ENCODE results near the gene HLA-E. TPM values are rescaled to one million over a fixed set of nuclear protein-coding genes. Genes with fewer than 3 reads are reported as not detected.

Gene HLA-E
- total RNA-seq, 1 donor: 320 TPM

DNA sequence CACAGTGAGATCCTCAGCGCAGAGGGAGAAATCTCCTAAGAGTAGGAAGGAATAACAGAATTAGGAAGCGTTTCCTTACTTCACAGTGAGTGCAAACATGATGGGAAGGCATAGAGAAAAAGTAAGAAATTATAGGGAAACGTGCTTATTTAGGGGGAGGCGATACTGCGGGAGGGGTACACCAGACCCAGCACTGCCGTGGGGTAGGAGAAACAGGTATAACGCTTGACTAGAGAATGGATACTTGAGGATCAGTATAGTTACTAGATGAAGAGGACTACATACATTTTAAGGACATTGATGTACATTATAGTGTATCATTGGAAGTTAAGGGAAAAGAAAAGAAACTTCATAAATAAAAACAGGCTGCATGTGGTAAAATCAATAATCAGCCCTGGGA, 26.8 kb upstream of the HLA-E start:
- H3K27me3 ChIP-seq (ENCODE audit: insufficient read depth, low read length): peaks cover 98% of the 10 kb centered on the region
- peaks cover 16% of the 10 kb centered on the region for H4K20me1 ChIP-seq (ENCODE audit: insufficient read depth, low read length)
- peaks cover 4% of the 10 kb centered on the region for H3K4me1 ChIP-seq (ENCODE audit: insufficient read depth, low read length)
- no peaks in the 10 kb centered on the region for H3K9me3 ChIP-seq (ENCODE audit: low read depth, low read length)
- H3K79me2 ChIP-seq (ENCODE audit: insufficient read depth, low read length): no peaks in the 10 kb centered on the region
- H3K36me3 ChIP-seq (ENCODE audit: insufficient read depth, low read length): no peaks in the 10 kb centered on the region
- H2AFZ ChIP-seq (ENCODE audit: low read length): no peak overlapping the region
- H3K4me3 ChIP-seq (ENCODE audit: insufficient read depth, low read length): no peak overlapping the region
- H3K4me2 ChIP-seq (ENCODE audit: insufficient read depth, low read length): no peak overlapping the region
- no peak for TF ChIP-seq CTCF (IDR thresholded peaks at IDR 0.05; ENCODE audit: extremely low read depth, low read depth, low read length)
- H3K27ac ChIP-seq (ENCODE audit: low read depth, low read length): no peak overlapping the region
- no peak for DNase-seq (ENCODE audit: insufficient read length, low spot score, missing footprints)

- peak overlapping the region; percentile 54 for H3K4me2 ChIP-seq (ENCODE audit: insufficient read depth, low read length)
- no peak overlapping the region for H3K27ac ChIP-seq (ENCODE audit: low read depth, low read length)
- H3K9me3 ChIP-seq (ENCODE audit: low read depth, low read length): no peaks in the 10 kb centered on the region
- H3K4me1 ChIP-seq (ENCODE audit: insufficient read depth, low read length): peaks cover 4% of the 10 kb centered on the region
- DNase-seq (ENCODE audit: insufficient read length, low spot score, missing footprints): no peak
- no peak overlapping the region for H2AFZ ChIP-seq (ENCODE audit: low read length)
- H3K4me3 ChIP-seq (ENCODE audit: insufficient read depth, low read length): no peak overlapping the region
- H3K27me3 ChIP-seq (ENCODE audit: insufficient read depth, low read length): peaks cover 97% of the 10 kb centered on the region
- no peaks in the 10 kb centered on the region for H3K36me3 ChIP-seq (ENCODE audit: insufficient read depth, low read length)
- H3K79me2 ChIP-seq (ENCODE audit: insufficient read depth, low read length): no peaks in the 10 kb centered on the region
- H4K20me1 ChIP-seq (ENCODE audit: insufficient read depth, low read length): peaks cover 16% of the 10 kb centered on the region
- TF ChIP-seq CTCF (IDR thresholded peaks at IDR 0.05; ENCODE audit: extremely low read depth, low read depth, low read length): no peak
Observed at GRCh38 chr6:30463242-30463641, 26.1 kb upstream of the HLA-E start.

DNA sequence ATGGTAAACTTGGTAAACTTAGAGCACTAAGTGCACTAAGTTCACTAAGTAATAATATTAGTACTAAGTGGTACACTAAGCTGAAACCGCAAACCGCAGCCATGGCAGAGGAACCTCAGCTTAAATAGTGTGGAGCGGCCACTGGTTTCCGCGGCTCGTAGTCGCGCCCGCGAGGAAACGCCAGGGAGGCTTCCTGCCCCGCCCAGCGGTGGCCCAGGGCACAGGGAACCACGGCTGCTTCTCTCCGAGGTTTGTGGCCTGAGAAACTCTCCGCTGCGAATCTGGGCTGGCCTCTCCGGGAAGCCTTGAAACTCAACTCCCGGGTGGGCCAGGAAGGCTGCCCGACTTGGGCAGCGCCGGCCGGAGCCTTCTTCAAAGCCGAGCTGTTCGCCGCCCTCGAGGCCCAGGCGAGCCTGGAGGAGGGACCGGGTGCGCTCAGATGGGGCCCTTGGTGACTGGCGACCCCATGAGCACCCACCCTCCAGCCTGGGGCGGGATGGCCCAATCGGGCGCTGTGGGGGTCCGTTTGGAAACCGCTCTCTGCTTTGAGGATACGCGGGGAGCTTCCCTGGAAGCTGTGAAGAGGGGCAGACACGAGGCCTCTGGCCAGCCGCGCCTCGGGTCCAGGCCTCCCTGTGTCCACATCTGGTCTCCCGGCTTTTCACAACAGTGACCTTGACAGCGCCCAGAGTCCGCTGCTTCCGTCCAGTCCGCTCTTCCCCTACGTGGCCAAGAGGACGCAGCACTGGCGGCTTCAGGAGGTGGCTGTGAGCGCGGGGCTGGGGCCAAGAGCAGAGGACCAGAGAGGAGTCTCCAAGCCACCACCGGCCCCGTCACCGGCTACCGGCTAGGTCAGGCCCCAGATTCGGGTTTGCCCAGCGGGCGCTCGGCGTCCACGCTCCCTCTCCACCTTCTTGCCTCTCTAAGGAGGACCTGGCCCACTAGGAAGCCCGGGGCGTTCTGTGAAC, 25.4 kb upstream of the HLA-E start:
- no peak for TF ChIP-seq CTCF (IDR thresholded peaks at IDR 0.05; ENCODE audit: extremely low read depth, low read depth, low read length)
- H3K79me2 ChIP-seq (ENCODE audit: insufficient read depth, low read length): no peaks in the 10 kb centered on the region
- H3K4me2 ChIP-seq (ENCODE audit: insufficient read depth, low read length): peak overlapping the region; percentile 54
- no peak overlapping the region for H2AFZ ChIP-seq (ENCODE audit: low read length)
- no peak overlapping the region for H3K4me3 ChIP-seq (ENCODE audit: insufficient read depth, low read length)
- peaks cover 16% of the 10 kb centered on the region for H4K20me1 ChIP-seq (ENCODE audit: insufficient read depth, low read length)
- no peaks in the 10 kb centered on the region for H3K9me3 ChIP-seq (ENCODE audit: low read depth, low read length)
- peak; percentile 66 for DNase-seq (ENCODE audit: insufficient read length, low spot score, missing footprints)
- no peak overlapping the region for H3K27ac ChIP-seq (ENCODE audit: low read depth, low read length)
- H3K4me1 ChIP-seq (ENCODE audit: insufficient read depth, low read length): peaks cover 4% of the 10 kb centered on the region
- H3K36me3 ChIP-seq (ENCODE audit: insufficient read depth, low read length): no peaks in the 10 kb centered on the region
- peaks cover 95% of the 10 kb centered on the region for H3K27me3 ChIP-seq (ENCODE audit: insufficient read depth, low read length)

DNA sequence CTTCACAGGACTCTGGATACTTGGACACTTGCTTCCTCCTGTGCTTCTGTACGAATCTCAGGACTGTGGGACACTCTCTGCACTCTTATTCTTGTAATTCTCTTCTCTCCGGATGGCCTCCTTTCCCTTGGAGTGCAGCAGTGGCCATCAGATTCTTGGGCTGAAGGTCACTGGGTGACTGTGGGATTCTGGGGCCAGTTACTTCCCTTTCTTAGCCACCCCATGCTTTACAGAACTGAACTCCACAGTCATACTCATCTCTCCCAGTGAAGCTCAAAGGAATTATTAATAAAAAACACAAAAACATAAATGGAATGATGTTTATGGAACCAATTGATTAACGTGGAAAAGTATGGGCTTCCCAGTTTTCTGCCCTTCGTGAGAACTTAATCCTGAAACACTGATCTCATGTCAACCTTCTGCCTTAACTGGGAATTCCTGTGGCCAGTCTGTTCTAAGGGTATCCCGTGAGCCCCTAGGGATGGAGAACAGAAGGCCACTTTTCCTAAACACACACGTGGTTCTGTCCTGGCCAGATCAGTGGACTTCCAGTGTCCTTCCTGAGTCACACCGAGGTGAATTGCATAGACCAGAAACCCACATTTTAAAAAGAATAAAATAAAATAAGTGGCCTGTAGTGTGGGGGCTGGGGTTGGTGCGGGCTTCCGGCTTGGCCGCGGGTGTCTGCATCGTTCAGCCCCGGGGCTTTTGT, 23.6 kb upstream of the HLA-E start:
- no peak for DNase-seq (ENCODE audit: insufficient read length, low spot score, missing footprints)
- peak overlapping the region; percentile 69 for H3K4me2 ChIP-seq (ENCODE audit: insufficient read depth, low read length)
- H2AFZ ChIP-seq (ENCODE audit: low read length): no peak overlapping the region
- peaks cover 16% of the 10 kb centered on the region for H4K20me1 ChIP-seq (ENCODE audit: insufficient read depth, low read length)
- no peaks in the 10 kb centered on the region for H3K36me3 ChIP-seq (ENCODE audit: insufficient read depth, low read length)
- H3K79me2 ChIP-seq (ENCODE audit: insufficient read depth, low read length): no peaks in the 10 kb centered on the region
- peaks cover 4% of the 10 kb centered on the region for H3K4me1 ChIP-seq (ENCODE audit: insufficient read depth, low read length)
- no peak overlapping the region for H3K4me3 ChIP-seq (ENCODE audit: insufficient read depth, low read length)
- H3K9me3 ChIP-seq (ENCODE audit: low read depth, low read length): no peaks in the 10 kb centered on the region
- no peak overlapping the region for H3K27ac ChIP-seq (ENCODE audit: low read depth, low read length)
- H3K27me3 ChIP-seq (ENCODE audit: insufficient read depth, low read length): peaks cover 96% of the 10 kb centered on the region
- no peak for TF ChIP-seq CTCF (IDR thresholded peaks at IDR 0.05; ENCODE audit: extremely low read depth, low read depth, low read length)
